Measurements from ENCODE around the gene LRMDA. TPM values are rescaled to one million over a fixed set of nuclear protein-coding genes. Genes with fewer than 3 reads are reported as not detected.

The LRMDA gene
- total RNA-seq, 1 donor from 2014 or later: 5.2 TPM

- Histone ChIP-seq H3K4me3 (no peak overlapping the region), H3K9ac (no peak overlapping the region), H3K79me2 (ENCODE audit: low read depth) (no peaks in the 10 kb centered on the region), H3K9me3 (ENCODE audit: low read depth) (no peaks in the 10 kb centered on the region), H2AFZ (replicated peaks) (no peak overlapping the region), H3K36me3 (no peaks in the 10 kb centered on the region), H4K20me1 (ENCODE audit: low read depth) (no peaks in the 10 kb centered on the region), H3K4me2 (no peak overlapping the region), H3F3A (ENCODE audit: low read depth) (no peaks in the 10 kb centered on the region), H3K27ac (no peak overlapping the region), H3K4me1 (peaks cover 2% of the 10 kb centered on the region), H3K27me3 (no peaks in the 10 kb centered on the region)
- H3K9me3 Mint-ChIP-seq: no peaks in the 10 kb centered on the region
- no peaks in the 10 kb centered on the region for H3K36me3 Mint-ChIP-seq
- TF ChIP-seq EZH2phosphoT487 (IDR thresholded peaks at IDR 0.05): no peak
- no peak for TF ChIP-seq CTCF (IDR thresholded peaks at IDR 0.05)
- TF ChIP-seq EZH2 (IDR thresholded peaks at IDR 0.05): no peak
- peaks cover 16% of the 10 kb centered on the region for H3K4me1 Mint-ChIP-seq
- no peak for DNase-seq (ENCODE audit: low spot score)
- no peak overlapping the region for H3K4me3 Mint-ChIP-seq
- no peak overlapping the region for H3K27ac Mint-ChIP-seq
- H3K27me3 Mint-ChIP-seq (ENCODE audit: insufficient read depth, low read depth): peaks cover 8% of the 10 kb centered on the region
Measured at GRCh38 chr10:76328348-76328747, 896.9 kb downstream of the LRMDA start.

- Mint-ChIP-seq H3K4me3 (no peak overlapping the region), H3K36me3 (peaks cover 3% of the 10 kb centered on the region), H3K27ac (no peak overlapping the region), H3K4me1 (peaks cover 25% of the 10 kb centered on the region), H3K27me3 (ENCODE audit: insufficient read depth, low read depth) (peaks cover 4% of the 10 kb centered on the region), H3K9me3 (no peaks in the 10 kb centered on the region)
- no peak overlapping the region for H3K9ac ChIP-seq
- peaks cover 12% of the 10 kb centered on the region for H3K4me1 ChIP-seq
- no peaks in the 10 kb centered on the region for H3K36me3 ChIP-seq
- no peak overlapping the region for H3K4me3 ChIP-seq
- no peaks in the 10 kb centered on the region for H3K79me2 ChIP-seq (ENCODE audit: low read depth)
- no peaks in the 10 kb centered on the region for H4K20me1 ChIP-seq (ENCODE audit: low read depth)
- no peaks in the 10 kb centered on the region for H3K27me3 ChIP-seq
- H3K4me2 ChIP-seq: no peak overlapping the region
- H3F3A ChIP-seq (ENCODE audit: low read depth): peaks cover 5% of the 10 kb centered on the region
- no peak overlapping the region for H2AFZ ChIP-seq (replicated peaks)
- no peak for TF ChIP-seq CTCF (IDR thresholded peaks at IDR 0.05)
- no peak for TF ChIP-seq EZH2 (IDR thresholded peaks at IDR 0.05)
- TF ChIP-seq EZH2phosphoT487 (IDR thresholded peaks at IDR 0.05): no peak
- H3K27ac ChIP-seq: no peak overlapping the region
- DNase-seq (ENCODE audit: low spot score): no peak
- no peaks in the 10 kb centered on the region for H3K9me3 ChIP-seq (ENCODE audit: low read depth)
Measured at GRCh38 chr10:76329891-76330575, 898.6 kb downstream of the LRMDA start.

GRCh38 chr10:76331742-76332141 is 900.3 kb downstream of the LRMDA start:
- peaks cover 38% of the 10 kb centered on the region for H3K4me1 Mint-ChIP-seq

More at GRCh38 chr10:76331742-76332141, 900.3 kb downstream of the LRMDA start:
- Histone ChIP-seq H3K36me3 (no peaks in the 10 kb centered on the region), H3K4me3 (no peak overlapping the region), H3K27ac (no peak overlapping the region), H3K27me3 (no peaks in the 10 kb centered on the region), H4K20me1 (ENCODE audit: low read depth) (no peaks in the 10 kb centered on the region), H3K4me1 (peaks cover 12% of the 10 kb centered on the region), H3K9me3 (ENCODE audit: low read depth) (no peaks in the 10 kb centered on the region), H3K9ac (no peak overlapping the region), H3K4me2 (no peak overlapping the region), H2AFZ (replicated peaks) (no peak overlapping the region), H3F3A (ENCODE audit: low read depth) (peaks cover 5% of the 10 kb centered on the region), H3K79me2 (ENCODE audit: low read depth) (no peaks in the 10 kb centered on the region)
- Mint-ChIP-seq H3K9me3 (no peaks in the 10 kb centered on the region), H3K4me3 (no peak overlapping the region), H3K27me3 (ENCODE audit: insufficient read depth, low read depth) (peaks cover 4% of the 10 kb centered on the region), H3K36me3 (peaks cover 3% of the 10 kb centered on the region), H3K27ac (no peak overlapping the region)
- no peak for TF ChIP-seq EZH2 (IDR thresholded peaks at IDR 0.05)
- no peak for TF ChIP-seq EZH2phosphoT487 (IDR thresholded peaks at IDR 0.05)
- TF ChIP-seq CTCF (IDR thresholded peaks at IDR 0.05): no peak
- no peak for DNase-seq (ENCODE audit: low spot score)

Measured in neural progenitor cell (in vitro differentiated cells).